BE2C (cell line): ENCODE results near the gene DUOX1.

Experiments
- DNase-seq: peaks from one replicate; pipeline ENCODE4 v3.0.0-alpha.2; 2020
- H3K27me3 ChIP-seq: fragments of 250-450 bp; sonication (Bioruptor Pico); 2 replicates; pipeline ENCODE4 v1.5.1; 2020; ENCODE audit warnings: mild to moderate bottlenecking
- H3K36me3 ChIP-seq: fragments of 250-450 bp; sonication (Bioruptor Pico); 2 replicates; pipeline ENCODE4 v1.5.1; 2020; ENCODE audit warnings: mild to moderate bottlenecking
- H3K4me1 ChIP-seq: fragments of 250-450 bp; sonication (Bioruptor Pico); 2 replicates; pipeline ENCODE4 v1.5.1; 2020
- H3K4me3 ChIP-seq: 2 replicates; pipeline ENCODE4 v1.5.1; 2011; ENCODE audit warnings: low read depth, low read length
- H3K9me3 ChIP-seq: fragments of 250-450 bp; sonication (Bioruptor Pico); 2 replicates; pipeline ENCODE4 v1.5.1; 2020
- CTCF ChIP-seq: IDR thresholded peaks from 2 replicates; pipeline ENCODE4 v1.5.1; 2012; ENCODE audit warnings: mild to moderate bottlenecking, low read depth, low read length

Gene DUOX1

GRCh38 chr15:45137703-45138102, 7.9 kb downstream of the DUOX1 start:
- TF ChIP-seq CTCF: no peak
- H3K9me3 ChIP-seq: no peaks in the 10 kb centered on the region
- no peak overlapping the region for H3K4me3 ChIP-seq
- DNase-seq: no peak
- no peaks in the 10 kb centered on the region; the same call in 1 of the 2 replicates for H3K27me3 ChIP-seq
- peaks cover 10% of the 10 kb centered on the region for H3K4me1 ChIP-seq
- H3K36me3 ChIP-seq: no peaks in the 10 kb centered on the region

- Histone ChIP-seq H3K9me3 (no peaks in the 10 kb centered on the region), H3K36me3 (no peaks in the 10 kb centered on the region), H3K27me3 (no peaks in the 10 kb centered on the region), H3K4me1 (no peaks in the 10 kb centered on the region; the same call in none of the 2 replicates), H3K4me3 (no peak overlapping the region)
- no peak for DNase-seq
- no peak for TF ChIP-seq CTCF
These were observed 9.3 kb downstream of the DUOX1 start for GRCh38 chr15:45138814-45139765.

- Histone ChIP-seq H3K4me3 (no peak overlapping the region), H3K9me3 (no peaks in the 10 kb centered on the region), H3K36me3 (no peaks in the 10 kb centered on the region), H3K4me1 (no peaks in the 10 kb centered on the region; the same call in 1 of the 2 replicates), H3K27me3 (no peaks in the 10 kb centered on the region)
- no peak for TF ChIP-seq CTCF
- DNase-seq: no peak
These were observed 10.0 kb downstream of the DUOX1 start for GRCh38 chr15:45139770-45140169.

GRCh38 chr15:45140557-45141250, 10.9 kb downstream of the DUOX1 start:
- no peak for DNase-seq
- no peak overlapping the region for H3K4me3 ChIP-seq
- H3K4me1 ChIP-seq: no peaks in the 10 kb centered on the region; the same call in 1 of the 2 replicates
- no peaks in the 10 kb centered on the region for H3K9me3 ChIP-seq
- H3K27me3 ChIP-seq: no peaks in the 10 kb centered on the region
- H3K36me3 ChIP-seq: no peaks in the 10 kb centered on the region
- no peak for TF ChIP-seq CTCF

- Histone ChIP-seq H3K4me3 (no peak overlapping the region), H3K27me3 (no peaks in the 10 kb centered on the region), H3K9me3 (no peaks in the 10 kb centered on the region), H3K4me1 (no peaks in the 10 kb centered on the region; the same call in 1 of the 2 replicates), H3K36me3 (no peaks in the 10 kb centered on the region)
- no peak for DNase-seq
- TF ChIP-seq CTCF: no peak
These were observed 11.6 kb downstream of the DUOX1 start for GRCh38 chr15:45141386-45141785.
